Right lobe of liver (tissue), 4 donors: ENCODE data around the gene PPP1R1C.

ENCODE experiments used
- CTCF ChIP-seq, 4 donors: fragments of 200-600 bp in 3 of 4; fragments of 450-650 bp in 1 of 4; IDR thresholded peaks; one replicate each; pipeline versions ENCODE4 v1.5.1 to v1.8.0; 2016 to 2022; ENCODE audit warnings: antibody characterized with exemption in 4 of 4, mild to moderate bottlenecking in 2 of 4
- POLR2A ChIP-seq: fragments of 450-650 bp; IDR thresholded peaks from one replicate; pipeline ENCODE4 v1.6.1; 2017; ENCODE audit warnings: antibody characterized with exemption, mild to moderate bottlenecking
- donor health status: DM: no; HTN: no; CAD: no.
- donor health status: DM: no; HTN: no; CAD: no.
- donor health status: DM: no; HTN: yes; CAD: no.

GRCh38 chr2:182067393-182067792 lies 81.7 kb downstream of the PPP1R1C start:
- TF ChIP-seq POLR2A = no peak
- TF ChIP-seq CTCF (IDR thresholded peaks at IDR 0.05) = no peak
